IgD-negative memory B cell (primary cell): ENCODE measurements around the gene NRXN2. TPM values are rescaled to one million over a fixed set of nuclear protein-coding genes. Genes with fewer than 3 reads are reported as not detected.

Experiments
- H3K27ac Mint-ChIP-seq, 3 donors: one replicate each; pipeline ENCODE4 v1.8.0; 2020 to 2022; ENCODE audit warnings: mild to moderate bottlenecking in 3 of 3, mixed read lengths in 3 of 3, moderate library complexity in 1 of 3
- H3K27me3 Mint-ChIP-seq: one replicate; pipeline ENCODE4 v1.8.0; 2021; ENCODE audit warnings: mixed read lengths
- H3K36me3 Mint-ChIP-seq: one replicate; pipeline ENCODE4 v1.8.0; 2020; ENCODE audit warnings: mild to moderate bottlenecking, mixed read lengths
- H3K4me1 Mint-ChIP-seq, 3 donors: one replicate each; pipeline ENCODE4 v1.8.0; 2020 to 2022; ENCODE audit warnings: mixed read lengths in 3 of 3, mild to moderate bottlenecking in 1 of 3
- H3K4me3 Mint-ChIP-seq, 4 donors: one replicate each; pipeline ENCODE4 v1.8.0; 2020 to 2022; ENCODE audit warnings: mild to moderate bottlenecking in 4 of 4, mixed read lengths in 4 of 4, moderate library complexity in 3 of 4
- H3K9me3 Mint-ChIP-seq, 3 donors: one replicate each; pipeline ENCODE4 v1.8.0; 2020 to 2021; ENCODE audit warnings: mixed read lengths in 3 of 3, mild to moderate bottlenecking in 1 of 3
- polyA plus RNA-seq: library from polyadenylated mRNA; unstranded; fragments of 300-500 nt; fragmentation: Illumina TruSeq; gene quantifications from one replicate; pipeline ENCODE4 v1.2.3, GENCODE V29; 2021

Gene NRXN2
- polyA plus RNA-seq, 1 donor from 2014 or later: not detected

- Mint-ChIP-seq H3K4me3 (peak overlapping the region; percentile 96 to 100 (median 98)), H3K27ac (peak overlapping the region in 2 of 3 donors; percentile 98 to 99), H3K36me3 (peaks cover 2% of the 10 kb centered on the region), H3K27me3 (no peaks in the 10 kb centered on the region), H3K9me3 (no peaks in the 10 kb centered on the region), H3K4me1 (peaks cover 0 to 25% (median 17%) of the 10 kb centered on the region in 3 donors)
These were observed 20.0 kb upstream of the NRXN2 start for GRCh38 chr11:64742889-64743590.

DNA sequence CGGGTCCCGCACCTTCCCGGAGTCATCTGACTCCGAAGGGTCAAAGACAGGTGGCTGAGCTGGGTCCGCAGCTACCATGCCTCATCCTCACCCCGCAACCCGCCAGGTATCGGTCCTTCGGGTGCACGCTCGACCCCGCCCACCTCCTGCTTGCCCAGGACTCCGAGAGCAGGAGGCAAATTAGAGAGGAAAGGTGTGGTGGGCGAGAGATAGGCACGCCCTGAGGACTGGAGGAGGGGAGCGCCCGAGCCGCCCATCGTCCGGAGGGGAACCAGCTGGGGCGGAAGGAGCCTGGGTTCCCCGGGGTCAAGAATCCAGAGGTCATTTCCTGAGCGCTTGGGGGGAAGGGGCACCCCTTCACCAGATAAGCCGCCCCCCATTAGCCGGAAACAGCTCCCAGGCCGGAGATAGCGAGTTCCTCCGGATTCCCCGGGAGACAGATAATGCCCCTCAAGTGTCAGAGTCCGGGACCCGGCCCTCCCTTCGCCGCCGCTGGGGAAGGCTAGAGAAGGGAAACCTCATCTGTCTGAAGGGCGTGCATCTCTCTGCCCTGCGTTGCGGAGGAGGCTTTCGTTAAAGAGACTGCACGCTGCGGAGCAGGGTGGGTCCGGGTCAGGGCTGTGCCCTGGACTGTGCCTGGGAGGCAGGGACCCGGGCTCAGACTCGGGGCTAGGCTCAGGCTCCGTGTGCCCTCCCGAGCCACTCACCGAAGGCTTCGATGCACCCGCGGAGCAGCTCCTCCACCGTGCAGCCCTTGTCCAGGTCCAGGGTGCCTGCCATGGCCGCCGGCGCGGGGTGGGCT, 19.3 kb upstream of the NRXN2 start:
- Mint-ChIP-seq H3K27me3 (no peaks in the 10 kb centered on the region), H3K36me3 (peaks cover 2% of the 10 kb centered on the region), H3K4me1 (peaks cover 0 to 24% (median 15%) of the 10 kb centered on the region in 3 donors), H3K27ac (peak overlapping the region; percentile 85 to 94 (median 90)), H3K4me3 (peak overlapping the region; percentile 88 to 100 (median 93)), H3K9me3 (no peaks in the 10 kb centered on the region)

DNA sequence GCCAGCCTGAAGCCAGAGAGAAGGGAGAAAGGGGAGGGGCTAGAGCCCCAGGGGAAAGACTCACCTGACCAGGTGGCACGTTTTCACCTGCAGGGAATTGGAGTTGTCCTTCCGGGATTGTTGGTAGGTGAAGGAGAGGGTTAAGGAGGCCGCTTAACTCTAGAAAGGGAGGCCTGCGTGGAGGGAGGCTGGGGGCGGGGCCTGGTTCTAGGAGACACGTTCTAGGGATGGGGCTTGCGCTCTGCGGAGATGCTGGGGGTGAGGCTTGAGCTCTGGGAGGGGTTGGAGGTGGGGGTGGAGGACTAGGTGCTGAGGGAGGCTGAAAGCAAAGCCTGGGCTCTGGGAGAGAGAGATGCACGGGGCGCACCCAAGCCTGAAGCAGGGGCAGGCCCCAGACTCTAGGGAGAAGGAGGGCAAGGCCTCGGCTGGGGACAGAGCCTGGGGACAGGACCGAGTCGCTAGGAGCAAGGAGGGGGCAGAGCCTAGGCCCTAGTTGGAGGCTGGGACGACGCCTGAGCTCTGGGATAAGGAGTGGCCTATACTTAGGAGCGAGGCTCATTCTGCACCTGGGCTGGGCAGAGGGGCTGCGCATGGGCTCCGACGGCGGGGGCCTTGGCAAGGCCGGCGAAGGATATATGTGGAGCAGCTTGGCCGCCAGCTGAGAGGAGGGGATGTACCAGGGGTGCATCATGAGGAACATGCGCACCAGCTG, 18.5 kb upstream of the NRXN2 start:
- H3K9me3 Mint-ChIP-seq: no peaks in the 10 kb centered on the region
- H3K4me3 Mint-ChIP-seq: peak overlapping the region; percentile 88 to 100 (median 93)
- H3K4me1 Mint-ChIP-seq: peaks cover 0 to 22% (median 15%) of the 10 kb centered on the region in 3 donors
- H3K27me3 Mint-ChIP-seq: no peaks in the 10 kb centered on the region
- H3K36me3 Mint-ChIP-seq: peaks cover 2% of the 10 kb centered on the region
- H3K27ac Mint-ChIP-seq: peak overlapping the region; percentile 23 to 94 (median 90)

DNA sequence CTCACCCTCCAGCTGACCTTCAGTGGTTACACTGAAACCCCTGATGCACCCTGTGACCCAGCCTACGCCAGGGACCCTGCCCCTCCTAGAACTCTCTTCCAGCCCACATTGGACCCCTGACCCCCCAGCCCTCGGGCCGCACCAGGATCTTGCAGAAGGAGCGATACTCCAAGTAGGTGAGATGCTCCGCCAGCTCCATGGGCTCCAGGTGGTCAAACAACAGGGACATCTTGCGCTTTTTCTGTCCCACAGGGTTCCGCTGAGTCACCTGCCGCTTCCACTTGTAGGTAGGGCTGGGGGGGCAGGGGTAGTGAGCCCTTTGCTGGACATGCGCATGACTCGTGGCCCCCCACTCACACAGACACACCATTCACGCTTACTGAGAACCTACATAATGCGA, 16.9 kb upstream of the NRXN2 start:
- Mint-ChIP-seq H3K4me3 (peak overlapping the region in 1 of 4 donors; percentile 88), H3K27me3 (no peaks in the 10 kb centered on the region), H3K9me3 (no peaks in the 10 kb centered on the region), H3K36me3 (peaks cover 2% of the 10 kb centered on the region), H3K27ac (peak overlapping the region in 1 of 3 donors; percentile 73), H3K4me1 (peaks cover 2 to 23% (median 13%) of the 10 kb centered on the region in 3 donors)

GRCh38 chr11:64736654-64737053, 13.7 kb upstream of the NRXN2 start:
- Mint-ChIP-seq H3K4me1 (peaks cover 12 to 26% (median 17%) of the 10 kb centered on the region in 3 donors), H3K4me3 (peak overlapping the region in 1 of 4 donors; percentile 53), H3K36me3 (peaks cover 4% of the 10 kb centered on the region), H3K27ac (peak overlapping the region in 1 of 3 donors; percentile 76), H3K9me3 (no peaks in the 10 kb centered on the region), H3K27me3 (no peaks in the 10 kb centered on the region)

DNA sequence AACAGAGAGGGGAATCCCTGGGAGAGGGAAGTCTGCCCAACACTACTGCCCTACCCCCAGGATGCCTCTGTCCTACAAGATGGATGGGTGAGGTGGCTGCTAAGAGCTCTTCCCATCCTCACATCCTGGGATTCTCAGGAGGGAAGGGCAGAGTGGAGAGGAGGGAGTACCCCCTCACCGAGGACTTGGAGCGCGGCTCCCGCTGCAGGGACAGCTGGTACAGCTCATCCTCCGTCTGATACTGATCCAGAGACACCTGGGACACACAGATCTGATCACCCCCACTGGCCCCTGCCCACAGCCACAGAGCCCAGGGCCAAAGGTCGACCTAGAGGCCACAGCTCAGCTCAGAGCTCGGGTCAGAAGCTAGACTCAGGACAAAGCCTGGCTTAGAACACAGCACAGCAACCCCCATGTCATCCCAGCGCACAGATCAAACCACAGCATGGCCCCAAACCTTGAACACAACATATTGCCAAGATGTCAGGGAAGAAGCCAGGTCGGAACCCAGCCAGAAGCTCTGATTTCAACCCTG, 12.8 kb upstream of the NRXN2 start:
- peak overlapping the region in 2 of 4 donors; percentile 20 to 53 for H3K4me3 Mint-ChIP-seq
- H3K27me3 Mint-ChIP-seq: no peaks in the 10 kb centered on the region
- H3K4me1 Mint-ChIP-seq: peaks cover 9 to 22% (median 19%) of the 10 kb centered on the region in 3 donors
- H3K9me3 Mint-ChIP-seq: no peaks in the 10 kb centered on the region
- H3K36me3 Mint-ChIP-seq: peaks cover 4% of the 10 kb centered on the region
- H3K27ac Mint-ChIP-seq: peak overlapping the region in 1 of 3 donors; percentile 76

- Mint-ChIP-seq H3K4me1 (peaks cover 4 to 19% (median 18%) of the 10 kb centered on the region in 3 donors), H3K36me3 (peaks cover 2% of the 10 kb centered on the region), H3K27ac (peak overlapping the region in 1 of 3 donors; percentile 13), H3K27me3 (no peaks in the 10 kb centered on the region), H3K4me3 (peak overlapping the region in 1 of 4 donors; percentile 32), H3K9me3 (no peaks in the 10 kb centered on the region)
These were observed 12.1 kb upstream of the NRXN2 start for GRCh38 chr11:64734811-64735724.

DNA sequence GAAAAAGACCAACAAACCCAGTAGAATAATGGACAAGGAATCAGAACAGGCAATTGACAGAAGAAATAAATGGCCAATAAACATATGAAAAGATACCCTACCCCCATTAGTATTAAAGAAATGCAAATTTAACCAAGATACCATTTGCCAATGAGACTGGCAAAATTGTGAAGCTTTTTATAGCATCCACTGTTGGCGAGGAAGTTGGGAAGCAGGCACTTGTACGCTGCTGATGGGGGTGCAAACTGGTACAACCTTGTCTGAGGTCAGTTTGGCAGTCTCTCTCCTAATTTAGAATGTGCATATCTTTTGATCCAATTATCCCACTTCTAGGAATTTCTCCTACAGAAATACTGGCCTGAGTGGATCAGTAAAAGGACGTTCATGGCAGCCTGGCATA, 8.6 kb upstream of the NRXN2 start:
- H3K4me3 Mint-ChIP-seq: no peak overlapping the region
- H3K27me3 Mint-ChIP-seq: no peaks in the 10 kb centered on the region
- H3K36me3 Mint-ChIP-seq: peaks cover 7% of the 10 kb centered on the region

GRCh38 chr11:64729851-64730382, 6.9 kb upstream of the NRXN2 start:
- Mint-ChIP-seq H3K4me3 (no peak overlapping the region), H3K9me3 (no peaks in the 10 kb centered on the region), H3K27ac (no peak overlapping the region), H3K36me3 (peaks cover 7% of the 10 kb centered on the region), H3K4me1 (peaks cover 2 to 18% (median 17%) of the 10 kb centered on the region in 3 donors), H3K27me3 (no peaks in the 10 kb centered on the region)

More for the DNA sequence above, 8.6 kb upstream of the NRXN2 start:
- Mint-ChIP-seq H3K4me1 (peaks cover 2 to 19% (median 16%) of the 10 kb centered on the region in 3 donors), H3K9me3 (no peaks in the 10 kb centered on the region), H3K27ac (peak overlapping the region in 1 of 3 donors; percentile 67)

DNA sequence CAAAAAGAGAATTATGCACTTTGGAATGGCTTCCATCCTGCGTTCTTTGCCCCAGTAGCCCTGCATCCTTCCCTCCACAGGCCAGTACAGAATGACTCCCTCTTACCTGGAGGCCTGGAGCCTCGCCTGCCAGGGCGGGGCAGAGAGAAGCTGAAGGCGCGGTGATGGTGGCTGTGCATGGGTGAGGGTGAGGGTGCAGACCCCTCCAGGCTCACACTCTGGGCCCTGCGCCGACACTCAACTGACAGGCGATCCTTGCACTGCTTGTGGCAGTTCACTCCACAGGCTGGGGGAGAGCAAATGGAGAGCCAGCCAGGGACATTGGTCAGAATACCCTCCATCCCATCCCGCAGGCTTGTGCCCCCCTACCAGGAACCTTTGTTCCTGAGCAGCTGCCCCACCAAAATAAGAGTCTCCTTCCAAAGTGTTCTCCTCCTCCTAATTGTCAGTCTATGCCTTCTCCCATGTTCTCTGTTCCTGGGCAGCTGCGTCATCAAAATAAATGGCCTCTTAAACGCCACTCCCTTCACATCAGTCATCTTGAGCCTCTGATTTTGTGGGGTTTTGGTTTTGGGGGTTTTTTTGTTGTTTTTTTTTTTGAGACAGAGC, 5.9 kb upstream of the NRXN2 start:
- H3K27ac Mint-ChIP-seq: no peak overlapping the region
- H3K9me3 Mint-ChIP-seq: no peaks in the 10 kb centered on the region
- no peaks in the 10 kb centered on the region for H3K27me3 Mint-ChIP-seq
- H3K4me1 Mint-ChIP-seq: peaks cover 8 to 20% (median 18%) of the 10 kb centered on the region in 3 donors
- H3K36me3 Mint-ChIP-seq: peaks cover 7% of the 10 kb centered on the region
- H3K4me3 Mint-ChIP-seq: no peak overlapping the region

- H3K27ac Mint-ChIP-seq: peak overlapping the region in 2 of 3 donors; percentile 31 to 68
- peak overlapping the region in 1 of 4 donors; percentile 39 for H3K4me3 Mint-ChIP-seq
- peaks cover 5% of the 10 kb centered on the region for H3K36me3 Mint-ChIP-seq
These were observed 4.0 kb upstream of the NRXN2 start for GRCh38 chr11:64726867-64727530.

DNA sequence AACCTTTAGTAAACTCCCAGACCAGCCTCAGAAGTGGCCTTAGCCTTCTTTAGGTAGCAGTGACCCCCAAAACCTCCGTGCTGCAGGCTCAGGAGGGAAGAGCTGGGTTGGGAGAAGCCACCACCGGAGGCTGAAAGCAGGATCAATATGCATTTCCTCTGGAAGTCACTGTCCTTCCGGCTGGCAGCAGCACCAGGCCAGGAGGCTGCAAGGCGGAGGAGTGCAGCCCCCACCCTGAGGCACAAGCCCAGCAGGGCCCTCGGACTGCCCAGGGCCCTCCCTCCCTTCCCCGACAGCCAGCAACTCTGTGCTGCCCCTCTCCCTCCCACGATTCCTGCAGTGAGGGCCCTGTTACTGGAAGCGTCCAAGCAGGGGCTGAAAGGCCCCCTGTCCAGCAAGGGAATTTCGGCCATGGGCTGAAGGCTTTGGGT, 3.2 kb upstream of the NRXN2 start:
- Mint-ChIP-seq H3K27me3 (peaks cover 1% of the 10 kb centered on the region), H3K27ac (peak overlapping the region in 1 of 3 donors; percentile 31), H3K36me3 (peaks cover 5% of the 10 kb centered on the region), H3K4me3 (peak overlapping the region in 1 of 4 donors; percentile 17), H3K9me3 (no peaks in the 10 kb centered on the region), H3K4me1 (peaks cover 7 to 19% (median 15%) of the 10 kb centered on the region in 3 donors)

More at GRCh38 chr11:64726867-64727530, 4.0 kb upstream of the NRXN2 start:
- no peaks in the 10 kb centered on the region for H3K9me3 Mint-ChIP-seq
- no peaks in the 10 kb centered on the region for H3K27me3 Mint-ChIP-seq
- H3K4me1 Mint-ChIP-seq: peaks cover 13 to 19% (median 14%) of the 10 kb centered on the region in 3 donors
